Measurements from ENCODE around the gene VPS39. TPM values are rescaled to one million over a fixed set of nuclear protein-coding genes. Genes with fewer than 3 reads are reported as not detected.

Gene VPS39
- total RNA-seq: 100 to 1,000 TPM in 1 of 3 donors, 10 to 100 TPM in 2; 79.0 to 116 (median 89.9) TPM

- no peaks in the 10 kb centered on the region for H3K27me3 ChIP-seq
- peak; percentile 75 to 79 for DNase-seq (ENCODE audit: low spot score in 2 of 2)
- peaks cover 0 to 7% of the 10 kb centered on the region in 2 donors for H3K4me1 ChIP-seq
- no peaks in the 10 kb centered on the region for H3K9me3 ChIP-seq
- peak within 1 kb of the TSS; percentile 82 for H3K27ac ChIP-seq
- intact Hi-C loops (cut with DNase I; ENCODE audit: low total_unique reads): no loop called here
- peak within 1 kb of the TSS; percentile 78 to 92 (median 81) for H3K4me3 ChIP-seq
- peaks cover 8% of the 10 kb centered on the region for H3K36me3 ChIP-seq
- TF ChIP-seq POLR2AphosphoS5 (IDR thresholded peaks at IDR 0.05) (peak; percentile 49 to 81 (median 70)), POLR2A (IDR thresholded peaks at IDR 0.05) (no peak)
Measured at GRCh38 chr15:42207674-42208579, at the start of gene VPS39. Gene VPS39, minus strand, starts transcription at chr15:42208304. Its CDS starts 151 bp downstream, at chr15:42208153.

GRCh38 chr15:42253300-42253699 lies 45.2 kb upstream of the VPS39 start:
- DNase-seq (ENCODE audit: low spot score in 2 of 2): peak in 1 of 2 donors; percentile 44
- TF ChIP-seq POLR2AphosphoS5 (IDR thresholded peaks at IDR 0.05) (no peak), POLR2A (IDR thresholded peaks at IDR 0.05) (no peak), CTCF (IDR thresholded peaks at IDR 0.05) (no peak)
- H3K27ac ChIP-seq: peak overlapping the region in 1 of 2 donors; percentile 56
- no peak overlapping the region for H3K4me3 ChIP-seq
- intact Hi-C loops (cut with DNase I; ENCODE audit: low total_unique reads): no loop called here
- no peaks in the 10 kb centered on the region for H3K4me1 ChIP-seq
- no peaks in the 10 kb centered on the region for H3K27me3 ChIP-seq
- no peaks in the 10 kb centered on the region for H3K9me3 ChIP-seq
- peaks cover 3% of the 10 kb centered on the region for H3K36me3 ChIP-seq

- no peaks in the 10 kb centered on the region for H3K4me1 ChIP-seq
- peaks cover 3% of the 10 kb centered on the region for H3K36me3 ChIP-seq
- no peaks in the 10 kb centered on the region for H3K27me3 ChIP-seq
- H3K9me3 ChIP-seq: no peaks in the 10 kb centered on the region
- H3K4me3 ChIP-seq: no peak overlapping the region
- TF ChIP-seq POLR2AphosphoS5 (IDR thresholded peaks at IDR 0.05) (no peak), POLR2A (IDR thresholded peaks at IDR 0.05) (no peak), CTCF (IDR thresholded peaks at IDR 0.05) (no peak)
- no peak overlapping the region for H3K27ac ChIP-seq
- DNase-seq (ENCODE audit: low spot score in 2 of 2): no peak
- intact Hi-C loops (cut with DNase I; ENCODE audit: low total_unique reads): no loop called here
Measured at GRCh38 chr15:42240823-42241222, 32.7 kb upstream of the VPS39 start.

- Histone ChIP-seq H3K4me1 (no peaks in the 10 kb centered on the region), H3K27ac (no peak overlapping the region), H3K36me3 (peaks cover 4% of the 10 kb centered on the region), H3K27me3 (no peaks in the 10 kb centered on the region), H3K4me3 (no peak overlapping the region), H3K9me3 (no peaks in the 10 kb centered on the region)
- no peak for TF ChIP-seq POLR2A (IDR thresholded peaks at IDR 0.05)
- intact Hi-C loops (cut with DNase I; ENCODE audit: low total_unique reads): no loop called here
- DNase-seq (ENCODE audit: low spot score in 2 of 2): no peak
Measured at GRCh38 chr15:42239528-42240182, 31.6 kb upstream of the VPS39 start.

GRCh38 chr15:42233107-42233506 lies 25.0 kb upstream of the VPS39 start:
- Histone ChIP-seq H3K36me3 (peaks cover 4% of the 10 kb centered on the region), H3K4me3 (no peak overlapping the region), H3K27ac (no peak overlapping the region), H3K9me3 (no peaks in the 10 kb centered on the region), H3K4me1 (no peaks in the 10 kb centered on the region), H3K27me3 (no peaks in the 10 kb centered on the region)
- no peak for TF ChIP-seq POLR2A (IDR thresholded peaks at IDR 0.05)
- no peak for TF ChIP-seq POLR2AphosphoS5 (IDR thresholded peaks at IDR 0.05)
- TF ChIP-seq CTCF (IDR thresholded peaks at IDR 0.05): no peak
- DNase-seq (ENCODE audit: low spot score in 2 of 2): no peak
- intact Hi-C loops (cut with DNase I; ENCODE audit: low total_unique reads): no loop called here

GRCh38 chr15:42232606-42233005 lies 24.5 kb upstream of the VPS39 start:
- intact Hi-C loops (cut with DNase I; ENCODE audit: low total_unique reads): no loop called here
- no peaks in the 10 kb centered on the region for H3K9me3 ChIP-seq
- no peaks in the 10 kb centered on the region for H3K27me3 ChIP-seq
- no peak overlapping the region for H3K27ac ChIP-seq
- TF ChIP-seq POLR2A (IDR thresholded peaks at IDR 0.05) (no peak), POLR2AphosphoS5 (IDR thresholded peaks at IDR 0.05) (no peak), CTCF (IDR thresholded peaks at IDR 0.05) (no peak)
- H3K36me3 ChIP-seq: peaks cover 4% of the 10 kb centered on the region
- no peak overlapping the region for H3K4me3 ChIP-seq
- H3K4me1 ChIP-seq: no peaks in the 10 kb centered on the region
- no peak for DNase-seq (ENCODE audit: low spot score in 2 of 2)
